Activated naive CD4-positive, alpha-beta T cell treated with anti-CD3 and anti-CD28 coated beads, Interleukin-2, amount 50 U/mL, for 24 hours (primary cell): ENCODE results near the gene CLEC3B.

ENCODE experiments used
- H3K27ac Mint-ChIP-seq: one replicate; pipeline ENCODE4 v1.8.0; 2021; ENCODE audit warnings: mild to moderate bottlenecking, mixed read lengths
- H3K27me3 Mint-ChIP-seq: one replicate; pipeline ENCODE4 v1.8.0; 2021; ENCODE audit warnings: mixed read lengths
- H3K36me3 Mint-ChIP-seq: one replicate; pipeline ENCODE4 v1.8.0; 2021; ENCODE audit warnings: mixed read lengths
- H3K4me1 Mint-ChIP-seq: one replicate; pipeline ENCODE4 v1.8.0; 2021; ENCODE audit warnings: mixed read lengths
- H3K4me3 Mint-ChIP-seq: one replicate; pipeline ENCODE4 v1.8.0; 2021; ENCODE audit warnings: mild to moderate bottlenecking, mixed read lengths
- H3K9me3 Mint-ChIP-seq: one replicate; pipeline ENCODE4 v1.8.0; 2021; ENCODE audit warnings: mixed read lengths

Gene CLEC3B

DNA sequence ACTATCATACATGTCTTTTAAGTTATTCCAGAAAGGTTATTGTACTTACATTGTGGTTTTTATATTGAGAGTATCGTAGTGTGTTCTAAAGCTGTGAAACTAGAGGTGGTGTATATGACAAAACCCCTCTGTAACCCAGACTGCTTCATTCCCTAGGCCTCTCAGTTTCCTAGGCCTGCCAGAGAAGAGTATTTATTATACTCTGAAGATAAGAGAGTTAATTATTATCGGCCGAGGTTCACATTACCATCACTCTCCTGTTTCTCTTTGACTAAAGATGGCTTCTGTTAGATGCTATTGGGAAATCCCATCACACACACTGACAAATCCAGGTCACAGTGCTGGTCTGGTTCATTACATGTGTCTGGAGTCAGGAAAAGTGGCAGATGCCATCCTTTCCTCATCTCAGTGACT, 29.5 kb upstream of the CLEC3B start:
- Mint-ChIP-seq H3K9me3 (no peaks in the 10 kb centered on the region), H3K4me1 (peaks cover 63% of the 10 kb centered on the region), H3K36me3 (peaks cover 18% of the 10 kb centered on the region), H3K27ac (peak overlapping the region; percentile 74), H3K4me3 (no peak overlapping the region), H3K27me3 (no peaks in the 10 kb centered on the region)

DNA sequence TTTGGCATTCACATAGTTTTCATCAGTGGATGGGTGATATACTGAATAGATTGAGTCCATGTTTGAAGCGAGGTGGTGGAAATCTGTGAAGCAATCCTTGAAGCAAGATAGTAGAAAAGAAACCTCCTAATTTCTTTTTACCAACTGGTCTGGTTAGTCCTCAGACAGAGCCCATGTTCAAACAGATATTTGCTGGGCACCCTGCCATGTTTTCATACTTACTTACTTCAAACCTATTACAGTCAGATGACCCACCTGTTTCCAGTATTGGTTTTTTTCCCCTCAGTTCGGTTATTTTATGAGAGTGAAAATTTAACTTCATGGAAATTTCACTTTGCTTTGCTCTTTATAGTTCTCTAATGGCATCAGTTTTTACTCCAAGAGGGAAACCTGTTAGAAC, 26.3 kb upstream of the CLEC3B start:
- Mint-ChIP-seq H3K36me3 (peaks cover 20% of the 10 kb centered on the region), H3K27ac (no peak overlapping the region), H3K27me3 (no peaks in the 10 kb centered on the region)

DNA sequence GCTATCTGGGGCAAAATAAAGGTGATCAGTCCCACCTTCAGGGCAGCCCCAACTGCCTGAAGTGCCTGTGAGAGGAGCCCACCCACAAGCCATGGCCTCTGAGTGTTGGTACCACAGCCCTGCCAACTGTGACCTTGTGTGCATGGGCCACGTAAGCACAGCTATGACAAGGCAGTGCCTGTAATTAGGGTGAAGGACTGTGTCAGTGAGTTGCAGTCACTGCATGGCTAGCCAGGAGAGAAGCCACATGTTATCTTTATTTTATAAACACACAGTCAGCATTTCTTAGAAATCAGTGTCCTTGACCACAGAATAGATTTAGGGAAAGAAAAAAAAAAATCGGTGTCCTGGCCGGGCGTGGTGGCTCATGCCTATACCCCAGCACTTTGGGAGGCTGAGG, 25.3 kb upstream of the CLEC3B start:
- Mint-ChIP-seq H3K4me3 (no peak overlapping the region), H3K36me3 (peaks cover 30% of the 10 kb centered on the region), H3K27ac (no peak overlapping the region), H3K4me1 (peaks cover 55% of the 10 kb centered on the region), H3K9me3 (peaks cover 4% of the 10 kb centered on the region), H3K27me3 (no peaks in the 10 kb centered on the region)

More for the DNA sequence above, 26.3 kb upstream of the CLEC3B start:
- H3K4me3 Mint-ChIP-seq, result no peak overlapping the region
- H3K9me3 Mint-ChIP-seq, result peaks cover 1% of the 10 kb centered on the region
- H3K4me1 Mint-ChIP-seq, result peaks cover 55% of the 10 kb centered on the region

DNA sequence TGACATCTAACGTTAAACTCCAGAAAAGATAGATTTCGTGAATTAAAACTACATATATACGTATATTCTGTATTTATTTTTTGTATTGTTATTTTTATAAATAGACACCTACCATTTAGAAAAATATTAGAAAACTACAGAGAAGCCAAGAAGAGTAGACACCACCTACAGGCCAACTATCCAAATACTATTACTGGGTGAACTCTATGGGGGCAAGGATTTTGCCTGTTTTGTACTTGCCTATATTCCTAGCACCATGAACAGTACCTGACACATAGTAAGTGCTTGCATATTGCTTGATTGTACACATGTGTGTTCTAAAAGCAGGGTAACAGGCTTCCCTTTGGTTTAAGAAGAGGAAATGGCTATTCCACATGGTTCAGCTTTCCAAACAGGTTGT, 24.4 kb upstream of the CLEC3B start:
- Mint-ChIP-seq H3K9me3 (peaks cover 4% of the 10 kb centered on the region), H3K36me3 (peaks cover 29% of the 10 kb centered on the region), H3K27ac (no peak overlapping the region), H3K4me3 (no peak overlapping the region), H3K27me3 (no peaks in the 10 kb centered on the region), H3K4me1 (peaks cover 47% of the 10 kb centered on the region)

DNA sequence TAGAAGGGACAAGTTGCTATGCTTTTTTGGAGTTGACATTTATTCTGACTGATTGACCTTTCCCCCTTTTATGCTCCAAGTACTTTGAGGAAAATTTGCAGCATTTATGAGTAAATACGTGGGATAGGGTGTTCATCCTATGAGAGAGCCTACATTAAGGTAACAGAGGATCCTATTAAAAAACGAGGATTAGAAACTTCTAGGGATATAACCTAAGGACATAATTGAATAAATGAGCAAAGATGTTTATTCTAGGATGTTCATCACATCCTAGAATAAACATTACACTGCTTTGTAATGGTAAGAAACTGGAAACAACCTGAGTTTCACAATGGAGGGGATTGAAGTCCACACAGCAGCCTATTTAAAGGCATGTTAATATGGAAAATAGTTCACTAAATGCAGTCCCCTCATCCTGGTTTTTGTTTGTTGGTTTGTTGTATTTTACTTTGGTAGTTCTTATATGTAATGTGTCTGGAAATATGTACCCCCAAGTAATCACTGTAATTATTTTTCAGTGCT, 23.9 kb upstream of the CLEC3B start:
- H3K27ac Mint-ChIP-seq, result no peak overlapping the region
- H3K27me3 Mint-ChIP-seq, result no peaks in the 10 kb centered on the region
- peaks cover 33% of the 10 kb centered on the region for H3K36me3 Mint-ChIP-seq
- H3K4me3 Mint-ChIP-seq, result no peak overlapping the region
- peaks cover 47% of the 10 kb centered on the region for H3K4me1 Mint-ChIP-seq
- H3K9me3 Mint-ChIP-seq, result peaks cover 4% of the 10 kb centered on the region

DNA sequence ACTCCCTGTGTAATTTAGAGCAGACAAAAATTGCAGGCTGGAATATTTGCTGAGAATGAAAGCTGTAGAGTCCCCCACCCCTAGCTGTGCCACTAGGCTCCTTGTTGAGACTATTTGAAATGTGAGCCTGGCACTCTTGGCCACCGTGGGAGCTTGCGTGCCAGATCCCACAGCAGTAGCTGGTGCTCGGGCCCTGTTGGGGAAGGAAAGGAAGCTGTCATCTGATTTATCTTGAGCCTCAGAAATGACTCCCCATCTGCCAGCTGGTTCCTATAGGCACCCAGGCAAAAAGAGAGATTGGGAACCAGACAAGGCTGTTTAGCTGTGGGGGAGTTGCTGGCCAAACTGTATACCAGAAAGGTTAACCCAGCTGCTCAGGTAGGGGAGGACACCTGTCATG, 23.4 kb upstream of the CLEC3B start:
- peak overlapping the region; percentile 55 for H3K27ac Mint-ChIP-seq
- H3K36me3 Mint-ChIP-seq, result peaks cover 34% of the 10 kb centered on the region
- peaks cover 43% of the 10 kb centered on the region for H3K4me1 Mint-ChIP-seq
- H3K4me3 Mint-ChIP-seq, result no peak overlapping the region
- H3K27me3 Mint-ChIP-seq, result no peaks in the 10 kb centered on the region
- H3K9me3 Mint-ChIP-seq, result peaks cover 4% of the 10 kb centered on the region

DNA sequence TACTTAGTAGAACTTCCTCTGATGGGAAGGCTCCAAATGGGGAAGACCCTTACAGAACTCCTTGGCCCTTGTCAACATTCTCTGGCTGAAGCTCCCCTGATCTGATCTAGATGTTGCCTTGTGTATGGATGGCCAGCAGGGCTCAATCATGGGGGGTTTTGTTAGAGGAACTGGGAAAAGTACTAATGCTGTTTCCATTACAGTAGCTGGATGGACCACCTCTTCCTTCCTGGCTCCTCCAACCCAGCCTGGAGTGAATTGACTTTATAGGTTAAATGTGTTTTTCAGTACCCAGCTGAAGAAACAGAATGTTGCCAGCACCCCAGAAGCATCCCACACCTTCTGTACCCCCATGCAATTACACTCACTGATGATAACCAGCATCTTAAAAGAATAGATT, 22.7 kb upstream of the CLEC3B start:
- Mint-ChIP-seq H3K9me3 (peaks cover 4% of the 10 kb centered on the region), H3K36me3 (peaks cover 36% of the 10 kb centered on the region), H3K27ac (no peak overlapping the region), H3K27me3 (no peaks in the 10 kb centered on the region), H3K4me3 (no peak overlapping the region), H3K4me1 (peaks cover 48% of the 10 kb centered on the region)

DNA sequence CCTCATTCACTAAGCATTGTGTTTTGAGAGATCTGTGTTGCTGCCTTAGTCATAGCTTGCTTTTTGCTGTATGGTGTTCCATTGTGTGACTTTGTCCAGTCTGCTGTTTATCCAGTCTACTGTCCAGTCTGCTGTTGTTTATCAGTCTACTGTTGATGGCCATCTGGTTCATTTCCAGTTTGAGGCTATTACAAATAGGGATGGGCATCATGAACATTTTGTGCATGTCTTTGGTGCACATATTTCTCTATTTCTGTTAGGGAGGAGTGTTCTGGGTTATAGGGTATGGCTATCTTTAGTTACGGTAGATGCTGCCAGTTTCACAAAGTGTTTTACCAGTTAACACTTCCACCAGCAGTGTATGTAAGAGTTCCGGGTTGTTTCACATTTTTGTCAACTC, 22.2 kb upstream of the CLEC3B start:
- Mint-ChIP-seq H3K9me3 (peaks cover 4% of the 10 kb centered on the region), H3K36me3 (peaks cover 36% of the 10 kb centered on the region), H3K27ac (no peak overlapping the region), H3K4me1 (peaks cover 51% of the 10 kb centered on the region), H3K27me3 (no peaks in the 10 kb centered on the region), H3K4me3 (no peak overlapping the region)

DNA sequence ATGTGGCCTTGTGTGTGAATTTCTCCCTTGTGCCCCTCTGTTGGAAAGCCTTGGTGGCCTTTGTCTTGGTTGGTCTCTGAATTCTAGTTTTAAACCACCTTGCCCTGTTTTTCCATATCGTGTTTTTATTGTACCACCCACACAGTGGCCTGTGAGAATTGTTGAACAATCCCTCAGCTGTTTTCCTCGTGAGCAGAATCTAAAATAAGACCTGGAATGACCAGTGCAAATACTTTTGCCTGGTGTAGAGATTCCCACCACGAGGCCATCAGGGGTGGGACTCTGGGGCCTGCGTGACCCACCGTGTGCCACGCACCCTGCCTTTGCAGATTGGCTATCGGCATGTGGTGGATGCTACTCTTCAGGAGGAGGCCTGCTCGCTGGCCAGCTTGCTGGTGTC, 19.0 kb upstream of the CLEC3B start:
- Mint-ChIP-seq H3K36me3 (peaks cover 37% of the 10 kb centered on the region), H3K27me3 (no peaks in the 10 kb centered on the region), H3K27ac (peak overlapping the region; percentile 65), H3K9me3 (peaks cover 4% of the 10 kb centered on the region), H3K4me3 (peak overlapping the region; percentile 42), H3K4me1 (peaks cover 56% of the 10 kb centered on the region)

DNA sequence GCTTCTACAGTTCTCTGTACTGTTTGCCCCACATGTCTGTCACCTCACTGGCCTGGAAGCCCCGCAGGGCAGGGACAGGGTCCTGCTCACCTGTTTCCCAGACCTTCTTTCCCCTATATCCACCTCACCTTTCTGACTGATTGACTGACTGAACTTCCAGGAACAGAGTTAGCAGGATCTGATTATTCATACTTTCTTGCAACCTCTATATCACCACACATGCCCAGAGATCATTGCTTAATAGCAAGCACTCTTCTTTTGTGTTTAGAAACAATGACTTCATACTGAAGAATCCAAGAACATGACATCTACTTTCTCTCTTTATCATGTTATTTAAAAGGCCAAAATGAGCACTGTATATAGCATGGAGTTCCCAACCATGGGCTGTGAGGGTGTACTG, 18.0 kb upstream of the CLEC3B start:
- Mint-ChIP-seq H3K4me3 (no peak overlapping the region), H3K36me3 (peaks cover 39% of the 10 kb centered on the region), H3K27ac (no peak overlapping the region)

DNA sequence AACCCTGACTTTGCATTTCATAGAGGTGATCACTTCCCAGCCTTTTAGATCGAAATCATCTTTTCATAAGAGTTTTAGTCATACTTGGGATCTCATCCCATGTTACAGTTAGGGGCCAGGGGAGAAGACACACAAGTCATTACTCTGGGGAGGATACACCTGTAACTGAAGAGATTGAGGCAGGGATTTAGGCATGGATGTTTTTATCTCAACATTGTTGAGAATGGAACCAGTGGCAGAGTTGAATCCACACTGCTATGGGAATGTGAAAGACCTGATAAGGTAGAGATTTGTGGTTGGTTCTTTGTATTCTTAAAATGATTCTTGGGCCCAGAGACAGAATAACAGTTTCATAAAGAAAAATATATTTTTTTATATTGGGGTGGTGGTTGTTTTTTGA, 16.2 kb upstream of the CLEC3B start:
- peaks cover 2% of the 10 kb centered on the region for H3K9me3 Mint-ChIP-seq
- peaks cover 37% of the 10 kb centered on the region for H3K36me3 Mint-ChIP-seq
- H3K27ac Mint-ChIP-seq, result no peak overlapping the region
- H3K27me3 Mint-ChIP-seq, result no peaks in the 10 kb centered on the region
- H3K4me3 Mint-ChIP-seq, result no peak overlapping the region
- H3K4me1 Mint-ChIP-seq, result peaks cover 33% of the 10 kb centered on the region

More for the DNA sequence above, 18.0 kb upstream of the CLEC3B start:
- Mint-ChIP-seq H3K4me1 (peaks cover 46% of the 10 kb centered on the region), H3K9me3 (peaks cover 4% of the 10 kb centered on the region), H3K27me3 (no peaks in the 10 kb centered on the region)

DNA sequence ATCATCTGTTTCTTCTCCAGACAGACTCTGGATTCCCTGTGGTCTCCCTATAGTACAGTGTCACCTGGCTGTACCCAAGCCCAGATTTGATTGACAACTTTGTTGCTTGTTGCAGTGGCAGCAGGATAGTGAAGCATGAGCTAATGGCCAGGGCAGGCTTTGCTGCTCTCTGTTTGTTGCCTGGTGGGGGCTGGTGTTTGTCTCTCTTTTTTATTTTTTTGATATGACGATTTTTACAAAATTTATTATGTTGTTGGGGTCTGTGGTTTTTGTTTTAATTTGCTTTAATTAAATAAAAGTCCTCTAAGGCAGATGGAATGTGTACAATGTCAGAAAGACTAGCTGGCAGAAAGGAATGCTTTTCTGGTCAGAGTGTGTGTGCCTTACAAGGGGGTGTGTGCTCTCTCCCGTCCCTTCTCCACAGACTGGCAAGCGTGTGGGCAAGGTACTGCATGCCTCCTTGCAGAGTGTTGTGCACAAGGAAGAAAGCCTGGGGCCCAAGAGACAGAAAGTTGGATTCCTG, 15.2 kb upstream of the CLEC3B start:
- H3K4me3 Mint-ChIP-seq, result no peak overlapping the region
- H3K4me1 Mint-ChIP-seq, result peaks cover 23% of the 10 kb centered on the region
- H3K27ac Mint-ChIP-seq, result no peak overlapping the region
- H3K36me3 Mint-ChIP-seq, result peaks cover 31% of the 10 kb centered on the region
- H3K9me3 Mint-ChIP-seq, result no peaks in the 10 kb centered on the region
- H3K27me3 Mint-ChIP-seq, result no peaks in the 10 kb centered on the region

DNA sequence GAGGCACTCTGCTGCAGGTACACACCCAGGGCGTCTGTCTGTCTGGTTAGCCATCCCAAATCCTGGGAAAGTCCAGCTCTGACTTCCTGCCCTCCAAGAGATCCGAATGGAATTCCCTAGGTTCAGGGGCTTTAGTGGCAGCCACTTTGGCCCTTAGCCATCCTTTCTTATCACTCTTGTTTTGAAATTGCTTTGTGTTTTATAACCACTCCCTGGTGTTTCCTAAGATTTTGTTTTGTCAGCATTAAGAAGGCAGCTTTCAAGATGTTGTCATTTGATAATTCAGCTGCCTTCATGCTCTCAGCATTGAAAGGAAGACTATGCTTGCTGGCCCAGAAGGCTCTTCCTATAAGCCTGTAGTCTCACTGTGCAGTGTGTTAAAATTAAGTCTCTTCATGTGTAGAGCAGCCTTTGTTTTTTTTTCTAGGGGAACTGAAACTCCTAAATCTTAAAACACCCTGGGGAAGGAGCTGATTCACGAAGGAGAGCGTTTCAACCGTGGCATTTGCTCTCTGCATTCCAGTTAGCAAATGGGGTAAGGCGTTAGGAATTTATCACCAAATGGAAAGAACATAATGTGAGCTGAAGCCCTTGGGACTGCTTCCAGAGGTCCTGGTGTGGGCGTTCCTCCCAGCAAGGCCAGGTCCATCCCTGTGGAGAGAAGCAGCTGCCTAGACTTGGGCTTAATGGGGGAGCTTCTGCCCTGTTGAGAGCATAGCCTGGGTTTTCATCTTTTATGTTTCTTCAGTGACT, 14.2 kb upstream of the CLEC3B start:
- peaks cover 23% of the 10 kb centered on the region for H3K4me1 Mint-ChIP-seq
- H3K9me3 Mint-ChIP-seq, result no peaks in the 10 kb centered on the region
- H3K27ac Mint-ChIP-seq, result no peak overlapping the region
- H3K36me3 Mint-ChIP-seq, result peaks cover 33% of the 10 kb centered on the region
- no peaks in the 10 kb centered on the region for H3K27me3 Mint-ChIP-seq
- no peak overlapping the region for H3K4me3 Mint-ChIP-seq

DNA sequence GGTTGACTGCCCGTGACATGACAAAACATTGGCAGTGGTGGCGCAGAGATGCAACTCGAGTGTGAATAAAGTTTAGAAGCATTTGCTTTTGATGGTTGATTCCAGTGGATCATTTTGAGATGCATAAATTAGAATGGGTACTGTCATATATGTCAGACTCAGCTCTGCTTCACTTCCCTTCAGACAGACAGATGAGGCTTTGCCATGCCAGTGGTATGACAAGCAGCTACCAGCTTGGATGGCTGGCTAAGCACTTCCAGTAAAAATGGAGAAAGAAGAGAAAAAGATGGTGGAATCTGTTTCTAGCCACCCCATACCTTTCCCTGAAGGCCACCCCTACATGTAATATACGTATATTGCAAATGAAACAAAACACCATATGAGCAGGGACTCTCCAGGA, 13.5 kb upstream of the CLEC3B start:
- Mint-ChIP-seq H3K27ac (no peak overlapping the region), H3K4me3 (no peak overlapping the region), H3K27me3 (no peaks in the 10 kb centered on the region), H3K9me3 (no peaks in the 10 kb centered on the region), H3K36me3 (peaks cover 29% of the 10 kb centered on the region), H3K4me1 (peaks cover 19% of the 10 kb centered on the region)

DNA sequence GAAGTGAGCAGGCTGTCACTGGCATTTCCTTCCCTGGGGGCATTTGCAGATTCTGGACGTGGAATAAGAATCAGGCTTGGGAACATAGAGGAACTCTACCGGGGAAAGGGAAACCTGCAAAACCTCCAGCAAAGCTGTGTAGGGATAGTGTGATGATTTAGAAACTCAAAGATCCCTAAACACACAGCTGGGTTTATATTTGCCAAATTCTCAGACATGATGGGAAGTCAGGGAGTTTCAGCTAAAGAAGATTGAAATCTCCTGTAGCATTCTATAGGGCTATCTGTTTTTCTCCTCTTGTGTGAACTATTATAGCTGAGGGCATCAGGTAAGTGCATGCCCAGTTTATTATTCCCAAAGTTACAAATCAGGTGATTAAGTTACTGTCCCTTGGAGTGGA, 9.2 kb upstream of the CLEC3B start:
- Mint-ChIP-seq H3K27me3 (no peaks in the 10 kb centered on the region), H3K36me3 (peaks cover 21% of the 10 kb centered on the region), H3K27ac (no peak overlapping the region), H3K4me3 (no peak overlapping the region), H3K4me1 (peaks cover 24% of the 10 kb centered on the region), H3K9me3 (no peaks in the 10 kb centered on the region)

DNA sequence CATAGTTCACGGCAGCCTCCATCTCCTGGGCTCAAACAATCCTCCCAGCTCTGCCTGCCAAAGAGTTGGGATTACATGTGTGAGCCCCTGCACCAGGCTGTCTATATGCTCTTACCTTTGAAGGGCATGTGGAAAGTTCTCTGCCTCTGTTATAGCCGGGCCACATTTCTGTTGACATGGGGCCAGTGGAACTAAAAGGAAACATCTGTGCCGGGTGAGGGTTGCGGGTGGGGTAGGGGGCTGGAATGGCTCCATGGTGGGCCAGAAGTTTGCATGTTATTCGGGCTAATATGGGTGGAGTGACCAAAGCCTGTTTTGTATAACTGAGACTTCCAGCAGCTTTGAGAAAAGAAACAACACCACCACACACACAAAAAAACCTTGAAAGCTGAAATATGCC, 8.3 kb upstream of the CLEC3B start:
- Mint-ChIP-seq H3K9me3 (no peaks in the 10 kb centered on the region), H3K4me3 (no peak overlapping the region), H3K36me3 (peaks cover 17% of the 10 kb centered on the region), H3K27ac (no peak overlapping the region), H3K4me1 (peaks cover 25% of the 10 kb centered on the region), H3K27me3 (no peaks in the 10 kb centered on the region)
